ENCODE measurements around the gene PHRF1.

GRCh38 chr11:612961-613300 is 36.7 kb downstream of the PHRF1 start:
- TF ChIP-seq, protein P1, sequence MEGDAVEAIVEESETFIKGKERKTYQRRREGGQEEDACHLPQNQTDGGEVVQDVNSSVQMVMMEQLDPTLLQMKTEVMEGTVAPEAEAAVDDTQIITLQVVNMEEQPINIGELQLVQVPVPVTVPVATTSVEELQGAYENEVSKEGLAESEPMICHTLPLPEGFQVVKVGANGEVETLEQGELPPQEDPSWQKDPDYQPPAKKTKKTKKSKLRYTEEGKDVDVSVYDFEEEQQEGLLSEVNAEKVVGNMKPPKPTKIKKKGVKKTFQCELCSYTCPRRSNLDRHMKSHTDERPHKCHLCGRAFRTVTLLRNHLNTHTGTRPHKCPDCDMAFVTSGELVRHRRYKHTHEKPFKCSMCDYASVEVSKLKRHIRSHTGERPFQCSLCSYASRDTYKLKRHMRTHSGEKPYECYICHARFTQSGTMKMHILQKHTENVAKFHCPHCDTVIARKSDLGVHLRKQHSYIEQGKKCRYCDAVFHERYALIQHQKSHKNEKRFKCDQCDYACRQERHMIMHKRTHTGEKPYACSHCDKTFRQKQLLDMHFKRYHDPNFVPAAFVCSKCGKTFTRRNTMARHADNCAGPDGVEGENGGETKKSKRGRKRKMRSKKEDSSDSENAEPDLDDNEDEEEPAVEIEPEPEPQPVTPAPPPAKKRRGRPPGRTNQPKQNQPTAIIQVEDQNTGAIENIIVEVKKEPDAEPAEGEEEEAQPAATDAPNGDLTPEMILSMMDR (IDR thresholded peaks at IDR 0.05) = no peak
- TF ChIP-seq POLR2A (IDR thresholded peaks at IDR 0.05) = no peak
